COR-L47 (cell line): ENCODE results near the gene ASPSCR1.
"Not testable (repeated sequence)": the region's sequence is repeated elsewhere in the genome, so short reads cannot be mapped to it uniquely, and the experiment has no call there.

Source experiments
- DNase-seq: peaks from one replicate; lab custom pipeline; 2025; lab: John Stamatoyannopoulos, UW

ASPSCR1 gene

DNA sequence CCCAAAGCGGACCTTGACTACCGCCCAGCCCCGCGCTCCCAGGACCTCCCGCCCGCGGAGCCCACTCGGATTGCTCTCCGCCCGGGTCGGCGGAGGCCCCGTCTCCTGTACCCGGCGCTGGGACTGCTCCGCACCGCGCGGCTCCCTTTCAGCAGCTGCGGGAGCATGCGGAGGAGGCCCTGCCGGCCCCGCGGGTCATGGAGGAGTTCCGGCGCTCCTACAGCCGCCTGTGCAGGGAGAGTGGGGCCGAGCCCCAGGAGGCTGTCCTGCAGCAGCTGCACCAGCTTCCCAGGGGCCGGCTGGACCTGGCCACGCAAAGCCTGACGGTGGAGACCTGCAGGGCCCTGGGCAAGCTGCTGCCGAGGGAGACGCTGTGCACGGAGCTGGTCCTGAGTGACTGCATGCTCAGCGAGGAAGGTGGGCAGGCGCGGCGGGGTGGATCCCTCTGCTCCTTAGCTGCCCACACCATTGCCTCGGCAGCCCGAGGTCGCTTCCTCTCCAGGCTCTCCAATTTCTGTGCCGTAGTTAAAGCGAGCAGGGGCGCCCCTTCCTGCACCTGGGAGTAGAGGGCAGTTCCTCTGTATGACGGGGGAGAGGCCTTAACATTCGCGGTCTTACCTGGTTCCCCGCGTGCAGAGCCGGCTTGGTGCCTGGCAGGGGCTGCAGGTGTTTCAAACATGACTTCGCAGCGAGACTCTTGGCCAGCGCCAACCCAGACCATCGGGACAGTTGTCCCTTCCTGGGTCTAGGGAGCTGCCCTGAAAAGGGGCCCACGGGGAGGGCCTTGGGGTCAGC is 46.2 kb downstream of the ASPSCR1 start:
- no peak for DNase-seq

DNA sequence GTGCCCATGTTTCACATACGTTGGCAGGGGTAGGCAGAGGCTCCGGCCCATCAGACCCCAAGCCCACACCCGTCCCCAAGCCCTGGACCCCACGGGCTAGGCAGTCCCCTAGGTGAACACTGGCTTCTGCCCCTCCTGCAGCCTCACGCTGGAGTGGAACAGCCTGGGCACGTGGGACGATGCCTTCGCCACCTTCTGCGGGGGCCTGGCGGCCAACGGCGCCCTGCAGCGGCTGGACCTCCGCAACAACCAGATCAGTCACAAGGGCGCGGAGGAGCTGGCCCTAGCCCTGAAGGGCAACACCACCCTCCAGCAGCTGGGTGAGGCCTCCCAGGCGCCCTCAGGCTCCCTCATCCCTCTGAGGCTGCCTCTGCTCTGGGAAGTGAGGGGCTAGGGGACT is 47.4 kb downstream of the ASPSCR1 start:
- no peak for DNase-seq

DNA sequence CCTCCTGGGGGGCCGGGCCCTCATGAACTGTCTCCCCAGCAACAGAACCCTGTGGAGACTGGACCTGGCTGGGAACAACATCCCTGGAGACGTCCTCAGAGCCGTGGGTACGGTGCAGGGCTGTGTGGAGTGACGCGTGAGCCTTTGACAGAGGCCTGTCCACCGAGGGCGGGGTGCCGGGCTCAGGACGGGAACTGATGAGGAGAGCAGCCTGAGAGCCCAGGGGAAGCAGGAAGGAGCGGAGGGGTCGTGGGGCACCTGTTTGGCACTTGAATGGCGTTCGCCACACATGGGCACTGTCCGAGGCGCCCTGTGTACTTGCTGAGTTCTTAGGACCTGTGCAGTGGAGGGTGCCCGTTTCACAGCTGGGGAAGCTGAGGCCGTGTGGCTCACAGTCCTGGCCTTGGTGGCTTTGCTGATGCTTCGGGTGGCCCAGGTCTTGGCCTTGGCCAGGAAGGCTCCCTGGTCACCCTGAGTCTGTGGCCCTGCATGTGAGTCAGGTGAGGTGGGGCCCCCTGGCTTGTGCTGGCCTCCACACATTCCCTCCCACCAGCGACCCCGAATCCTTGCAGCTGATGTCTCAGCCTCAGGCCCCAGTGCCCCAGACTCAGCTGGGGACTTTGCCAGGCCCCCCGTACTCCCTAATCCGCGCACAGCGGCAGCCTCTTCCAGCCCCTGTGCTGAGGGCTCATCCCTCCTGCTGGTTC is 48.1 kb downstream of the ASPSCR1 start:
- DNase-seq = no peak

DNA sequence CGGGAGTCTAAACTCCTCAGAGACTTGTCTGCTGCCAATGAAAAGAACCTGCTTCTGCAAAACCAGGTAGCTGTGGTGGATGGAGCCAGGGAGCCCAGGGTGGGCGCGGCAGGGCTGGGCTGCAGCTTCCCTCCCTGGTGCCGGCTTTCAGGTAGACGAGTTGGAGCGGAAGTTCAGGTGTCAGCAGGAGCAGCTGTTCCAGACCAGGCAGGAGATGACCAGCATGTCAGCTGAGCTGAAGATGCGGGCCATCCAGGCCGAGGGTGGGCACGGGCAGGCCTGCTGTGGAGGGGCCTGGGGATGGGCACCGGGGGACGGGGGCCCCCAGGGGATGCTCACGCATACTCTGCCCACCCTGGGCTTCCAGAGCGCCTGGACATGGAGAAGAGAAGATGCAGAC is 50.8 kb downstream of the ASPSCR1 start:
- no peak for DNase-seq

DNA sequence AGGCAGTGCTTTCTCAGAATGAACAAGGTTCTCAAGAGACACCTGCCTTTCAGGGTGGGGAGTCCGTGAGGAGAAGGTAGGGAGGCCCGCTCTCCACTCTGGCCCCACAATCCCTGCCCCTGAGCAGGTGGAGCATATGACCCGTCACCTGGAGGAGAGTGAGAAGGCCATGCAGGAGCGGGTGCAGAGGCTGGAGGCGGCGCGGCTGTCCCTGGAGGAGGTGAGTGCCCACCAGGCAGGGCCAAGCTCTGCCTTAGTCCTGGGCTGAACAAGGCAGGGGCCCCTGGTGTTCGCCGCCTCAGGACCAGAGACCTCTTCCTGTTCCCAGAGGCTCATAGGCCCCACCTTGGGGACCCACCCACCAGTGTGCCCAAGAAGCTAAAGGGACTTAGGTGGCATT is 51.5 kb downstream of the ASPSCR1 start:
- DNase-seq = no peak

DNA sequence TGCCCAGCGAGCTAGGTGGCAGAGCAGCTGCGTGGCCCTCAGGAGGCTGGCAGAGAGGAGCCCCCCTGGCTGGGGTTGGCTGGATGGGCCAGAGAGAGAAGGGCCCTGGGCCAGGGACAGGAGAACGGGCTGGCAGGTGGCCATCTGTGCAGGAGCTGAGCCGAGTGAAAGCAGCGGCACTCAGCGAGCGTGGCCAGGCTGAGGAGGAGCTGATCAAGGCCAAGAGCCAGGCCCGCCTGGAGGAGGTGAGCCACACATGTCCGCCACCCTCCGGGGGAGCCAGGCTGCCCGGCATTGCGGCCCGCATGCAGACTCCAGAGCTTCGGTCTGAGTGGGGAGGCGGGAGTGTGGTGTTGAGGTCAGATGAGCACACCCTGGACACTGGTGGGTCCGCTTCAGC is 52.0 kb downstream of the ASPSCR1 start:
- no peak for DNase-seq

DNA sequence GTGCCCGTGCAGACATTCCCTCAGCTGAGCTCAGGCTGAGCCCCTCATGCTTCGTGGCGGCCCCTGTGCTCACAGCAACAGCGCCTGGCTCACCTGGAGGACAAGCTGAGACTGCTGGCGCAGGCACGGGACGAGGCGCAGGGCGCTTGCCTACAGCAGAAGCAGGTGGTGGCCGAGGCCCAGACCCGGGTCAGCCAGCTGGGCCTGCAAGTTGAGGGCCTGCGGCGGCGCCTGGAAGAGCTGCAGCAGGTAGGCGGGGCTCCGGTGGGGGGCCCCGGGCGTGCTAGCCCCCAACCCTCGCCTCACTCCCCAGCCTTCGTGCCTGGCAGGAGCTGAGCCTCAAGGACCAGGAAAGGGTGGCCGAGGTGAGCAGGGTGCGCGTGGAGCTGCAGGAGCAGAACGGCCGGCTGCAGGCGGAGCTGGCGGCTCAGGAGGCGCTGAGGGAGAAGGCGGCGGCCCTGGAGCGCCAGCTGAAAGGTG is 52.6 kb downstream of the ASPSCR1 start:
- no peak for DNase-seq

DNA sequence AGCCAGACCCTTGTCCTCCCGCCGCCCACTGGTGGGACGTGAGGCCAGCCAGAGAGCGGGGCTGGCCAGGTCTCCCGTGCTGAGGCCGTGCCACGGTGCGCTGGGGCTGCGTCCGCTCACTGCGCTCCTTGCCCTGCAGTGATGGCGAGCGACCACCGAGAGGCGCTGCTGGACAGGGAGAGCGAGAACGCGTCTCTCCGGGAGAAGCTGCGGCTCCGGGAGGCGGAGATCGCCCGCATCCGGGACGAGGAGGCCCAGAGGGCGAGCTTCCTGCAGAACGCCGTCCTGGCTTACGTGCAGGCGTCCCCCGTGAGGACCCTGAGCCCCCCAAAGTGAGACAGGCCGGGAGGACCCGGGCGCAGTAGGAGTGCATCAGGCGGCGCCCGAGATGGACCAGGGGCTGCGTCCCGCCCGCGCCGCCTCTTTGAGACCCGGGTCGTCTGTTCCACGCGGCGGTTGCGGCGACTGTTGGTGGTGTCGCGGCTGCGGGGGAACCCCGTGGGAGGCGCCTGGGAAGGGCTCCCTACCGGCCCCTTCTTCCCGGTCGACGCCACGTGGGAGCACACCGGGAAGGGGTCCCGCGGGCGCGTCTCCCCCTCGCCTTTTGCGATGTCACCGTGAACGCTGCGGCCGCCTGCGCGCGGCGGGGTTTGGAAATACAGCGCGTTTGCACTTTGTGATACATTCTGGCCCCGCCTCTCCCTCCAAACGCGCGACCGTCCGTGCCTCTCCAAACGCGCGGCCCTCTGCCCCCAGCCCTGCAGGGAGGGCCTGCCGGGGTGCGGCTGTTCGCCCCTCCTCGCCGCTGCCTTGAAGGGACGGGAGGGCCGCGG is 53.3 kb downstream of the ASPSCR1 start:
- peak; percentile 80 for DNase-seq

DNA sequence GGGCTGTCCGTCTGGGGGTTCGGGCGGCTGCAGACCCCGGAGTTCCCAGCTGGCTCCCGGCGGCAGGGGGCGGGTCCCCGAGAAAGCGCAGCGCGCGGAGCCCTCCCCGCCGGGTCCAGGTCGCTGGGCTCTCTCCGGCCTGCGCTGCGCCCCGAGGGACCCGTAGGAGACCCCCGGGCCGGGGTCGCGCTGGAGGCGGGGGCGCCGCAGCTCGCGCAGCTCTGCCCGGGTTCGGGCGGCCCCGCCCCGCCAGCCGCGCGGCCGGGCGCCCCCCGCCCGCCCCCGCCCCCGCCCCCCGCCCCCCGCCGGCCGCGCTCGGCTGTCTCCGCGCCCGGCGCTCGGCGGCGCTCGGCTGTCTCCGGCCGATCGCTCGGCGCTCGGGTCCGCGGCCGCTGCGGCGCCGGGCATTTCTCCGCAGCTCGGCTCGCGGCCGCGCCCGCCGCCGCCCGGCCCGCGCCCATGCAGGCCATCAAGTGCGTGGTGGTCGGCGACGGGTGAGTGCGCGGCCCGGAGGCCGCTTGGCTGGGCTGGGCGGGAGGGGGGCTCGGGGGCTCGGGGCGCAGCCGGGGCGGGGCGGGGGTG is 54.0 kb downstream of the ASPSCR1 start, which contains the start of gene RAC3:
Gene RAC3, plus strand, starts transcription at position 376 of the 582 bp plus-strand sequence. Its CDS starts 84 bp downstream, at position 460.
- peak; percentile 27 for DNase-seq

DNA sequence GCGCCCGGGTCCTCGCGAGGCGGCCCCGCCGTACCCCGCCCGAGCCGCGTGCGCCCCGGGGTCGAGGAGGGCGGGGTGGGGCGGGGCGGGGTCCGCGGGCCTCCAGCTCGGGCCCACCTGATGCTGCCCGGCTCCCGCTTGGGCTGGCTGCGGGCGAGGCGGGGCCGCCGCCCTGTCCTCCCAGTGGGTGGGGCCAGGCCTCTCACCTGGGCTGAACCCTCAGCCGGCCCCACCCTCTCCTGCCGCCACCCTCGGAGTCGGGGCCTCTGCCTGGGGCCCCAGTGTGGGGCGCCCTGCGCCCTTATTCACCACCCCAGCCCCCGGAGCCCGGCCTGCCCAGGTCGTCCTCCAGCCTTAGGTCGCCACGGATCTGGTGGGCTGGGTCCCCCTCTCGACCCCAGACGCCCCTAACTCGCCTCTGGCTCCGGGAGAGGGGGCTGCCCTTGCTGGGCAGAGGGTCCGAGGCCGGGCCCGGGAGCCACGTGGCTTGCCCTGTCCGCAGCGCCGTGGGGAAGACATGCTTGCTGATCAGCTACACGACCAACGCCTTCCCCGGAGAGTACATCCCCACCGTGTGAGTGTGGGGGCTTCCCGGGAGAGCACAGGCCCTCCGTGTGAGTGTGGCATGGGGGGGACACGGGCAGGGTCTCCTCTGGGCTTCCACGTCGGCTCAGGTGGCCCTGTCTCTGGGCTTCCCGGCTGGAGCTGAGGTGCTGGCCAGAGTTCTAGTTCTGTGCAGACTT is 54.6 kb downstream of the ASPSCR1 start:
- DNase-seq = peak; percentile 46

DNA sequence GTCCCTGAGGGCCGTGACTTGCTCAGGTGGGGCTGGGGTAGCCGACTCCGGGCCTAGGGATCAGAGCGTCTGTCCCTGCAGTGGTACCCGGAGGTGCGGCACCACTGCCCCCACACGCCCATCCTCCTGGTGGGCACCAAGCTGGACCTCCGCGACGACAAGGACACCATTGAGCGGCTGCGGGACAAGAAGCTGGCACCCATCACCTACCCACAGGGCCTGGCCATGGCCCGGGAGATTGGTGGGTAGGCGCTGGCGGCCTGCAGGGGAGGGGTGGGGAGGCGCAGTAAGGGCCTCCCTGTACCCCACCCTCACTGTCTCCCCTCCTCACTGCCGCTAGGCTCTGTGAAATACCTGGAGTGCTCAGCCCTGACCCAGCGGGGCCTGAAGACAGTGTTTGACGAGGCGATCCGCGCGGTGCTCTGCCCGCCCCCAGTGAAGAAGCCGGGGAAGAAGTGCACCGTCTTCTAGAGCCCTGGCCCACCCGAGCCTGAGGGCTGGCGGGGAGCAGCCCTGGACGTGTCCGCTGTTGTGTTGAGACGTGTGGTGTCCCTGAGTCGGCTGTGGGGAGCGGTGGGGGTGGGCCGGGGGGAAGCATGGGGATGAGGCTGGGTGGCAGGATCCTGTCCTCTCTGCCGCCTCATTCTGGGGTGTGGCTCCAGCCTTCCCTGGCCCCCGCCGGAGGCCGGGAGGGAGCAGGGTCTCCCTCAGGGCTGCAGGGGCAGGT is 56.1 kb downstream of the ASPSCR1 start:
- no peak for DNase-seq

DNA sequence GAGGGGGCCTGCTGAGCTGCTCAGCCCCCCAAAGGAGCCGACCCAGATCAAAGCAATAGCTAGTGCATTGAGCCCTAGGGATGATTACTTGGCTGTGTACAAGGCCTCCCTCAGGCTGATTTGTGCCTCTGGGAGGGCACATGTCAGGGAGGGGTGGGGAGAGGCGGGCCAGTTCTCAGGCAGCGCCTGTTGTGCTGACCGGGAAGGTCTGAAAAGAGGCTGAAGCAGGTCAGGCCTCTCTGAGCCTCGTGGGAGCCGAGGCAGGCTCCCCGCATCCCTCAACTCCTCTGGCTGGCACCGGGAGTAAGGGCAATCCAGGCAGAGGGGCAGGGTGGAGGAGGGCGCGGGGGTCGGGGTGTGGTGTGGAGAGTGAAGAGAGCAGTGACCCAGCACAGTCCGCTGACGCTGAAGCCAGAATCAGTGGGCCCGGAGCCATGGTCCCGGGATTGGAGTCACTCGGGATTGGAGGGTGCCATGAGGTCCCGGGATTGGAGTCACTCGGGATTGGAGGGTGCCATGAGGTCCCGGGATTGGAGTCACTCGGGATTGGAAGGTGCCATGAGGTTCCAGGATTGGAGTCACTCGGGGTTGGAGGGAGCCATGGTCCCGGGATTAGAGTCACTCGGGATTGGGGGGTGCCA is 57.1 kb downstream of the ASPSCR1 start:
- DNase-seq = no peak

DNA sequence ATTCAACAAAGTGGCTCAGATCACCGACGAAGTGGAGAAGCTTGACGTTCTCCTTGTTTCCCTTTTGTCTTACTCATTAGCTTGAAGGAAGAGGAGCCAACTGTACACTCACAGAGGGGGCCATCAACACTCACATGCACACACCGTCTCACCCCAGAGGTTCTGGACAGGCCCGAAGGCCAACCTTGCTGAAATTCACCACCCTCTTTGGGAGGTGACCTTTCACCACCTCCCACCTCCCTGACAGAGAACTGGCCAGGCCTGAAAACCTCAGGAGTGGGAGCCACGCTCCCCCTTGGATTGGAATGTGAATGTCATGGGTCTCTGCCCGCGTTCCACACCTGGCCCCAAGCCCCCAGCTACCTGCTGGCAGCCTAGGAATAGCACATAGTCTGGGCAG is 58.1 kb downstream of the ASPSCR1 start:
- no peak for DNase-seq

DNA sequence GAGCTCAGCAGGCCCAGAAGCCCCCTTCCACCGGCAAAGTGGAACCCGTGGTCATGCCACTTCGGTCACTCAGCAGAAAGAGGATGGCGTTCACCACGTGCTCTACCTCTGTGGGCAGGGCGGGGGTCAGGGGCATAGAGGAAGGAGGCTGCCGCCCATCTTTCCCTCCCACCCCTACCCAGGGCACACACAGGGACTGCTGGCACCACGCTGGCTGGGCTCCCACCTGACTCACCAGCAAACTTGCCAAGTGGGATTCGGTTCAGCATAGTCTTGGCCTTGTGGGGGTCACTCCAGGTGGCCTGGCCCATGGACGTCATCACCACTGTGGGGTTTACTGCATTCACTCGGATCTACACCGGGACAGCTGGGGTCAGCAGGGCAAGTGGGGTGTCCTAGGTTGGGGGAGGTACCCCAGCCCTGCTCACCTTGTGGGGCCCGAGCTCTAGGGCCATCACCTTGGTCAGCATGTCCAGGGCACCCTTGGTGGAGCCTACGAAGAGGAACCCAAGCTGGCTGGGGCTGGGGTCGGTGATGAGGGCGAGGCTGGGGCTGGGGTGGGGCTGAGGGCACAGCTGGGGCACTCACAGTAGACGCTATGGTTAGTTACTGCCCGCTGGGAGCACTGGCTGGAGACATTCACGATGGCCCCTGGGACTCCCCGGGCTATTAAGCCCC is 58.7 kb downstream of the ASPSCR1 start:
- no peak for DNase-seq

DNA sequence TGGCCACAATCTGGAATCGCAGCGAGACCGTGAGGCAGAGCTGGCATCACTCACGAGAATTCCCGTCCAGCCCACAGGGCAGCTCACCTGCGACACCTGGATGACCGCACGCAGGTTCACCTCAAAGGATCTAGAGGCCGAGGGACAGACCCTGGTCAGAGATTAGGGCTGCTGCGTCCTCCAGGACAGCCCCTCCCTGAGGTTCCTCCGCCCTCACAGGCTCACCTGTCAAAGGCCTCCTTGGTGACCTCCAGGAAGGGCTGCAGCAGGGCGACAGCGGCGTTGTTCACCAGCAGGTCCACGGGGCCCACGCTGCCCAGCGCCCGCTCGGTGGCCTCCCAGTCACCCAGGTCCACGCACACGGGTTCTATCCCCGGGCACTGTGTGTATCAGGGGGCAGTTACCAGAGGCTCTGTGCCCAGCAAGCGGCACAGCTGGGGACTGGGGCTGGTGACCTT is 59.2 kb downstream of the ASPSCR1 start:
- DNase-seq = no peak

DNA sequence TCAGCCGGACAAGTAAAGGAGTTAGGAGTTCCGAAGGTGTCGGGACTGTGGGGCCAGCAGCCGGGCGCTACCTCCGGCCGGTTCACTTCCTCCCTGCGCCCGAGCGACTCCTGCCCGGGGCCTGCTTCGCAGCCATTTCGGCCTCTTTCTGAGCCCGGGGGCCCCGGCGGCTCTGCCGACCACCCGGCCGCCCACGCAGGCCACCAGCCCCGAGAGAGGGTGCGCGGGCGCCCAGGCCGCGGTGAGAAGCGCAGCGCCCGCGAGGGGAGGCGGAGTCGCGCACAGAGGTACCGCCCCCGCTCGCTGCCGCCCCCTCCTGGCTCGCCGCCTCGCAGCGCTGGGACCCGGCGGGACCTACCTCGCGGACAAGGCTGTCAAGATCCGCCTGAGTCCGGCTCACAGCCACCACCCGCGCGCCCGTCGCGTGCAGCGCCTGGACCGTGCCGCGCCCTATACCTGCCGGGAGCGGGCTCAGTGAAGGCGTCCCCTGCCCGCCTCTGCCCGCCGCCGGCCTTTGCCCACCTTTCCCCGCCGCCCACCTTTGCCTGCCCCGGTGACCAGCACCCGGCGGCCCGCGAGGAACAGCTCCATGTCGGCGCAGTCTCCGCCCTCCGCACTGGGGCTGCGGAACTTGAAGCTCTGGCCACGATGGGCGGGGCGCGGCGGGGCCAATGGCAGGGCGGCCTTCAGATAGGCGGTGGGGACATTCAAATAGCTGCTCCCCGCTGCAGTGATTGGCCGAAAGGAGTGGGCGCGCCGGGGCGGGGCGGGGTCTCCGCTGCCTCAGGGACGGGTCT is 59.9 kb downstream of the ASPSCR1 start, which contains the start of gene DCXR:
Gene DCXR, minus strand, starts transcription at position 606 of the 797 bp plus-strand sequence. Its CDS starts 15 bp downstream, at position 591.
- peak; percentile 96 for DNase-seq

DNA sequence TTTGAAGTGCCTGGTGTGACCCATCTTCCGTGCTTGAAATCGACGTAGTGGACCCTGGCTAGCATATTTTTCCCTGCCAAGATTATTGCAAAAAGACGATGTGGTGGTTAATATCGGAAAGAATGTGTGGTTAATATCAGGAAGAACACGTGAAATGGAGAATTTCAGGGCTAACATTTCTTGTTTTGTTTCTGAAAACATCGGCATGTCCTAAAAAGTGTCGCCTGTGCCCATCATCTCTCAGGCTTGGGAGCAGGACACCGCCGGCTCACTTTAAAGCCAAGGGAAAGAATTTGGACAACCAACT is 60.4 kb downstream of the ASPSCR1 start:
- no peak for DNase-seq

DNA sequence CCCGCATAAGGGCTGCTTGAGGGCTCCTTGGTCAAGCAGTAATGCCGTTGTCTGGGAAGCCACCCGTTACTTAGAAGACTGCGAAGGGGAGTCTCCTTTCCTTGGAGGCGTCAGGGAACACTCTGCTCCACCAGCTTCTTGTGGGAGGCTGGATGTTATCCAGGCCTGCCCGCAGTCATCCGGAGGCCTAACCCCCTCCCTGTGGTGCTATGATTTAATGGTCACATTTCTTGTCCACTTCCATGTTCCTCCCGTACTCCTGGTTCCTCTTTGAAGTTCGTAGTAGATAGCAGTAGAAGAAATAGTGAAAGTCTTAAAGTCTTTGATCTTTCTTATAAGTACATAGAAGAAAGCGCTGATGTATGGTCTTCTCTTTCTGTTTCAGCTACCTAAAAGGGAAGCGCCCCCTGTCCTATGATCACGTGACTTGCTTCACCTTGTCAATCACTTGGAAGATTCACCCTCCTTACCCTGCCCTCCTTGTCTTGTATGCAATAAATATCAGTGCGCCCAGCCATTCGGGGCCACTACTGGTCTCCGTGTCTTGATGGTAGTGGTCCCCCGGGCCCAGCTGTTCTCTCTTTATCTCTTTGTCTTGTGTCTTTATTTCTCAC is 61.5 kb downstream of the ASPSCR1 start:
- DNase-seq = not testable (repeated sequence)
